GM18526 (cell line): ENCODE data around the gene MYO1A.

Experiments
- POLR2A ChIP-seq: IDR thresholded peaks from 3 replicates; pipeline ENCODE4 v1.6.1; 2011; ENCODE audit not compliant: insufficient read length; ENCODE audit errors: extremely low read depth

Gene MYO1A

DNA sequence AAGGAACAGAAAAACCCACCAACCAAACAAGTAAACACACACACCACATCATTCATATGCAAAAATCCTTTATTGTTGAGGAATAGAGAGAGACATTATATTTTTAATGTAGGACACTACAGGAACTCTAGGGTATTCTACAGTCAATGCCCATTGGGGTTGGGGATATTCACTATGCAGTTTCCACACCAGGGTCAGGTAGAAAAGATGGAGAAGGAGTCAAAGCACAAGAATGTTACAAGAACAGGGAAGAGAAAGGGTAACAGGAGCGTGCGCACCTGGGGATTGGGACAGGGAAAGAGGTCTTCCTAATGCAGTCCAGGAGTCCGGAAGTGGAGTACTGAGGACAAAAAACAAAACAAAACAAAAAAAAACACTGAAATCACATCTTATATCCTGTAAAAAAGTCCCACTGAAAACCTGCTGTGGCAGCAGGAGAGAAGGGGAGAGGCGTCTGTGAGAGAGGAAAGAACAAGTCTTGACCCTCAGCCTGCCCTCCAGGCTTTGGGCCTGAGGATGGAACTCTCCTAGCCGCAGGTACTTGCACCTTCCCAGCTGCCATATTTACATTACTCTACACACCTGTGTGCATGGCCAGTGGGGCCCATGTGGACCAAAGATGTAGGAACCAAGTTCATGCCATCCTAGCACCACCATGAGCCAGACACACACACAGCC is 39.8 kb downstream of the MYO1A start:
- no peak for TF ChIP-seq POLR2A

DNA sequence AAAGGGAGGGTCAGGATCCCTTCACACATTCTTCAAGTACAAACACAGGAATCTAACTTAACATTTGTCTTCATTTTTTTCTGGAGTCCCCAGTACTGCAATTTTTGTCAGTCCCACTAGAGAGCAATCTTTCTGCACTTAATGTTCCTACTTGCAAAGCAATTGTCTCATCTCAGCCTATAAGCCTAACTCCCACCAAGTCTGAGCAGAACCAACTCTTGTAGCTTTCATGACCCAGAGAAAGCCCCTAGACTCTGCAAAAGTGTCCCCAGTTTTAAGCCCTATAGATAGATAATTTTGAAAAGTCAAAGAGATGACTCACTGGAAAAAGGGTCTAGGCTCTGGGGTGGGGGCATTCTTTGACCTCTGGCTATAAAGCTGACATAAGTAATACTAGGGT is 41.8 kb downstream of the MYO1A start:
- no peak for TF ChIP-seq POLR2A

DNA sequence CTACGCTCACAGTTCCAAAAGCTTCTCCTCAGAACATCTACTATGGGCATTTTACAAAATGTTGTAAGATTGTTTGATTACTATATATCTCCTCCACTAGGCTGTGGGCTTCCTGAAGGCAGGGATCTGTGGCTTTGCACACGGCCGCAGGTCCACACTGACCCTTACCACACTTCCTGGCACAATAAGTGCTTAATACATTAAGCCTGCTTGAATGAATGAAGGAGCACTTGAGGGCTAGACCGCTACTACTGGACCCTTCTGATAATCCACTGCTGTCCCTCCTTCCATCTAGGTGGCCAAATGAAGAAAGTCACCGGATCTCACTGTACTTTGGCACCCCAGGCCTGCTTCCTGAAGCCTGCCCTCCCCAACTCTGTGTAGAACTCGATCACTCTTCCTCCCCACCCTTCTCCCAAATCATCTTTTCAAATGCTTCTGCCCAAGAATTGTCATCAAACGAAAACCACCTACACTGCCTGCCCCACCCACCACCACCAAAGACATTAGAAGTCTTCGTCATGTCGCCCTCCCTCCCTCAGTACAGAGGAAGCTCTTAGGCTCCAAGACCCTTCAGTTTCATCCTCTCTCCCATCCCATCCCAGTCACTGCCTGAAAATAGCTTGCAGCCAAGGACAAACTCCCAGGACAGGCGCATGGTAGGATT is 43.0 kb downstream of the MYO1A start:
- TF ChIP-seq POLR2A = no peak

DNA sequence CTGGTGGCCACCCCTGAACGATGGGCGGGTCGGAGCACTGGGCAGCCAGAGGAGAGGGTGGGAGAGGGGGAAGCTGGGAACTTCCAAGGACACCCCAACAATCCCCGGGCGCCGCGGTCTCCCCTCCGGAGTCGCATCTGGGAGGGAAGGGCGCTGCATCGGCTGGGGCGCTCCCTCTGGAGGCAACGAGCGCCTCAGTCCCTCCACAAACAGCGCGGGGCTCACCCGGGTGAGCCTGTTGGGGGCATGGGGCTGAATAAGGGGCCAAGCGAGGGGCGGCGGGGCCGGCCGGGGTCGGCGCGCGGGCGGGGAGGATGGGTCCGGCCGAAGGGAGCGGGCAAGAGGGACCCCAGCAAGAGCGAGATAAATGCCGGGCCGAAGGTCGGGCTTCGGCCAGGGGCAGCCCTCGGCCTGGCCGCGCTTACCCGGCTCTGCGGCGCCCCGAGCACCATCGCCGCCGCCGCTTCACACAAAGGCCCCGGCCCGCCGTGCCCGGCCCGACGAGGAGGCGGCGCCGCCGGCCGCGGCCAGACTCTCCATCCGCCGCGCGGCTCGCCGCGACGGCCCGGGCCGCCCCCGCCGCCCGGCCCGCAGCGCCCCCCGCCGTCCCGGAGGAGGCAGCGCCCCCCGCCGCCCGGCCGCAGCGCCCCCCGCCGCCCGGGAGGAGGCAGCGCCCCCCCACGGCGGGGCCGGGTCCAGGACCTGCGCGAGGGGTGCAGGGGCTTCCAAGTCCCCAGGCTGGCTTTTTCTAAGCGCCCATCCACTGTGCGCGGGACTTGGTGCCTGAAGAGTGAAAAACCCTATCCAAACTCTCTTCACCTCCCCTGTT is 43.7 kb downstream of the MYO1A start, which contains the start of gene ZBTB39:
Gene ZBTB39 (minus strand): TSS at position 567 of the 829 bp plus-strand sequence. CDS start 1,629 bp downstream, outside the sequence.
- peak; percentile 65 for TF ChIP-seq POLR2A

DNA sequence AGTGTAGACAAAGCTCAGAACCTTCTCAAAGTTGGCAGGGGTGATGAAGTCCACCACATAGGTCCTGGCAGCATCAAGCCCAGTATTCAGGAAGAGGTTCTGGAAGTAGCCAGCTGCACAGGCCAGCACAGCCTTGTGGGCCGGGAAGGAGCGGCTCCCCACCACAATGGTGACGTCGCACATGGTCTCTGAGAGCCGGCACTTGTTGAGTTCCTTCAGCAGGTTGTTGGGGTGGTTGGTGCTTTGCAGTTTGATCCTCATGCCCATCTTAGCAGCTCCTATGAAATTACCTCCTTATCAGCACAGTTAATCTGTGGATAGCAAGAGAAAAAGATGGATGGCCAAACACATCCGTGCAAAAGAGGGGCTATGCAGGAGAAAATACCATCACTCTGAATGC is 45.3 kb downstream of the MYO1A start:
- TF ChIP-seq POLR2A = no peak

DNA sequence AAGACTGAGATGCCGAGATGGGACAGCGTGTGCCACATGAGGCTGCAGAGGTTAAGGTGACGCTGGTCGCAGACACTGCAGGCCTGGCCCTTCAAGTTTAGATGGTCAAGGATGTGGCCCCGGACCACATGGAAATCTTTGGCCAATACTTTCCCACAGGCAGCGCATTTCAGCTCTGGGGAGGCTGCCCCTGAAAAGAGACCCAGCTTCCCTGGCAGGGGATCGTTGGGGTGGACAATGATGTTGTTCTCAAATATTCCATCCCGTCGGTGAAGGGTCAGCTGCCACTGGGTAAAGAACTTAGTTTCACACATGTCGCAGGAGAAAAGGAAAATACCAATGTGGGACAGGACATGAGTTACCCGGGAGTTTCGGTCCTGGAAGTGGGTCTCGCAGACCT is 46.5 kb downstream of the MYO1A start:
- no peak for TF ChIP-seq POLR2A

DNA sequence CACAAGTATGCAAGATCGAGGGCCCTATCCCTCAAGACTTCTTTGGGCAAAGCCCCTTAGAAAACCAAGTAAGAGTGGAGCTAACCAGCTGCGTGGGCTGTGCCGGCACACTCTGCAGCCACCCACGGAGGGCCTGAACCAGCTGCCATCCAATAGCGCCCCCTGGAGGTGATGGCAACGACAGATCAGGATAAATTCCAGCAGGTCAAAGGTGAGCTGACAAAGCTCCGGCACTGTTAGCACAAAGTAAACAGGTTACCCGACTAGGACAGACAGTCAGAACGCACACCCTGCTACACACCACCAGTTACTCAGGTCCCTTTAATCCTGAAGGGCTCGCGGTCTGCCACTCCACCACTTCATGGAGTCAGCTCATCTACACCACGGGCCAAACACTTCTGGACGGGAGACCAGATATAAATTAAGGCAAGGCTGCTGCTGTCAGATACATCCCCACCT is 48.5 kb downstream of the MYO1A start:
- no peak for TF ChIP-seq POLR2A

DNA sequence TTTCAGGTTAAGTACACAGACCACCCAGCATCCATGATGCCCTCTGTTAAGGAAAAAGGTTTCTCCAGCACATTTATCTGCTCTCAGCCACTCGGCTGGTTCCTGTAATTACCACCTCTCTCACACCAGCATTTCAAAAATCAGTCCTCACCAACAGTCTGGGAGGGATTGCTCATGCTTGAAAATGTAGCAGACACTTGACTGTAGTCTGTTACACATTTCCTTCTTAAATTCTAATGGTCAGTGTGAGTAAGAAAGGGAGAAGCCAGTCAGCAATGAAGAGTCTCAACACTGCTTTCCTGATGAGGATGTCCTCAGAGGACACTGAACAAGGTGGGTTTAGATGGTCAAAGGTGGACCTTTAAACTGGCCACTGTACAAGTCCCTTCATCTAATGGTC is 49.5 kb downstream of the MYO1A start:
- no peak for TF ChIP-seq POLR2A

DNA sequence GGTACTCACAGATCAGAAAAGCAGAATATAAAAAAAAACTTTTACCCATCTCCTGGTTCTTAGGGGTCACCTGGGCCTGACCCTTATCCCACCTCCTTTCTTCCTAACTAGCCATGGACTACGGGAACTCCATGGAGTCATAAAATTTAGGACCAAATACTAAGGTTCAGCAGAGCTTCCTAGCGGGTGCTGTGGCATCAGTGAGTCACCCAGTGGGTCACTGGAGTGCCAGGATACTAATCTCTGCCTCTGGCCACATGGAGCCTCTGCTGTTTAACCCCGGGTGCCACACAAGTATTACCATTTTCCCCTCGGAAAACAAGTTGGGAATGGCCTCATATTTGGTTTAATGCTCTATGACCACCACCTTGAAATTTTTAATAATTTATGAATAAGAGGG is 50.5 kb downstream of the MYO1A start:
- TF ChIP-seq POLR2A = no peak

DNA sequence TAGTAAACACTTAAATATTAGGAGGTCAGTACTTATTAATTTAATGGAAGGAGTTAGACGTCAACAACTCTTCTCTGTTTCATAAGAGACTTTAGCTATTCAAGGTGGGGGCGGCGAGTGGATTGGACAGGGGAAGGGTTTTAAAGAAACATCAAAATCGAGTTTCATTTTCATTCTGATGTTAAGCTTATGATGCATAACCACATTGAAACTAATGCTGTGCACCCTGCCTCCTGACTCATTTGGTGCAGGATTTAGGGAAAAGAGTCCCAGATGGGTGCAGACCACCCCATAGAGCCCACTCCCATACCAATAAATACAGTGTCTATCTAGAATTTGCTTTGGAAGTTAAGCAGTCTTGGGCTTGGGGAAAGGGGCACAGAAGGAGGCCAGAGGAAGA is 50.9 kb downstream of the MYO1A start:
- no peak for TF ChIP-seq POLR2A

DNA sequence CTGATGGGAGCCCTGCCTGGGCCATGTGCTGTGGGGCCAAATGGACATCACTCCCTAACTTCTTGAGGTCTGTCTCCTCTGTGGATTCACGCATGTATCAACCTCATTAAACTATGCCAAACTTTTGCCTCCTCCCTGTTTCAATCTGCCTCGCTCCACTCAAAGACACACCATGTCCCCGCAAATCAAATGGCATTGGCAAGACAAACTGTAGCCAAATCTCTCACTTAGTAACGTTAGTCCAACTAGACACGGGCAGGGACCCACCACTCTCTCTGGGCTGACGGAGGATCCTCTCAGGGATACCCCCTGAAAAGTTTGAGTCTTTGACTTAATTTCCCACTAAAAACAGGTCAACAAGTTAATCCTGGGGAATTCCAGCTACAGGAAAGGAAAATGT is 51.6 kb downstream of the MYO1A start:
- TF ChIP-seq POLR2A = no peak

DNA sequence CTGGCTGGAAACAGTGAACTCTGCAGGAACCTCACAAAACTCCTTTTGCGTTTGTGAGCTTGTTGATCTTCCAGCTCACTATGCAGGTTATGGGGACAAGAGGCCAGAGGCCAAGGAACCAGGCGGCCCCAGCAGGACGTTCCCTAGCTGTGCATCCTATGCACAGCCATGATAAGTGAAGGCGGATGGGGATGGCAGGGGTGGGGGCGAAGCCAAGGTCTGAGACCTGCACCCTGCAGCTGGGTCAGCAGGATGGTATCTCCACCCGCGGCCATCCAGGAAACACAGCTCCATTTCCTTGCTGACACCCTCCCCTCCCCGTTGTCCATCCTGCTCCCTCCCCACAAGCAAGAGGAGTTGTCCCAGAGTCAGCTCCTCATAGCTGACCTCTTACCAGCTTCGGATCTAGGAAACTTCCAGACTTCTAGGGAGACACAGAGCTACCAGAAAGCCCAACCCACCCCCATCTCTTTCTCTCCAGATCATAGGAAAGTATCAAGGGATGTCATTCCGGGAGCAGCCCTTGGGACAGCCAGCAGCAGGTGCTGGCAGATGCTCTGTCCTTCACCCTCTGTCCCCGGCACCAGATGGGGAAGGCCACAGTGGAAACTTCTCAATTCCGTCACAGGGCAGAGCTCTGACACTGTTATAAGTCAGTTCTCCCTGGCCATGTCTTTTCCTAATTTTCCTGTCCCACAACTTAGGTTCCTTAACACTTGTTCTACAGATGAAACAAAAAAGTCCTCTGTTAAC is 53.0 kb downstream of the MYO1A start:
- TF ChIP-seq POLR2A = no peak

DNA sequence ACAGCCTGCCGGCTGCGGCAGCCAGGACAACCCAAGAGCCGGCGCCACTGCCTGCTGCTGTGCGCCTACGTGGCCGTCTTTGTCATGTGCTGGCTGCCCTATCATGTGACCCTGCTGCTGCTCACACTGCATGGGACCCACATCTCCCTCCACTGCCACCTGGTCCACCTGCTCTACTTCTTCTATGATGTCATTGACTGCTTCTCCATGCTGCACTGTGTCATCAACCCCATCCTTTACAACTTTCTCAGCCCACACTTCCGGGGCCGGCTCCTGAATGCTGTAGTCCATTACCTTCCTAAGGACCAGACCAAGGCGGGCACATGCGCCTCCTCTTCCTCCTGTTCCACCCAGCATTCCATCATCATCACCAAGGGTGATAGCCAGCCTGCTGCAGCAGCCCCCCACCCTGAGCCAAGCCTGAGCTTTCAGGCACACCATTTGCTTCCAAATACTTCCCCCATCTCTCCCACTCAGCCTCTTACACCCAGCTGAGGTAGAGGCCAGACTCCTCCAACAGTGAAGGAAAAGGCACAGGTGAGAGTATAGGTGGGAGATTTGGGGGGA is 53.9 kb downstream of the MYO1A start:
- no peak for TF ChIP-seq POLR2A

DNA sequence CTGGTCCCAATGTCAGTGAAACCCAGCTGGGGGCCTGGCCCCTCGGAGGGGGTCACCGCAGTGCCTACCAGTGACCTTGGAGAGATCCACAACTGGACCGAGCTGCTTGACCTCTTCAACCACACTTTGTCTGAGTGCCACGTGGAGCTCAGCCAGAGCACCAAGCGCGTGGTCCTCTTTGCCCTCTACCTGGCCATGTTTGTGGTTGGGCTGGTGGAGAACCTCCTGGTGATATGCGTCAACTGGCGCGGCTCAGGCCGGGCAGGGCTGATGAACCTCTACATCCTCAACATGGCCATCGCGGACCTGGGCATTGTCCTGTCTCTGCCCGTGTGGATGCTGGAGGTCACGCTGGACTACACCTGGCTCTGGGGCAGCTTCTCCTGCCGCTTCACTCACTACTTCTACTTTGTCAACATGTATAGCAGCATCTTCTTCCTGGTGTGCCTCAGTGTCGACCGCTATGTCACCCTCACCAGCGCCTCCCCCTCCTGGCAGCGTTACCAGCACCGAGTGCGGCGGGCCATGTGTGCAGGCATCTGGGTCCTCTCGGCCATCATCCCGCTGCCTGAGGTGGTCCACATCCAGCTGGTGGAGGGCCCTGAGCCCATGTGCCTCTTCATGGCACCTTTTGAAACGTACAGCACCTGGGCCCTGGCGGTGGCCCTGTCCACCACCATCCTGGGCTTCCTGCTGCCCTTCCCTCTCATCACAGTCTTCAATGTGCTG is 54.6 kb downstream of the MYO1A start:
- no peak for TF ChIP-seq POLR2A
